HCT116 (cell line): ENCODE measurements around the gene MYBL2. TPM values are rescaled to one million over a fixed set of nuclear protein-coding genes. Genes with fewer than 3 reads are reported as not detected.
A peak's percentile ranks its signal among the peaks of the same experiment; 100 is the strongest.

Source experiments
- ATAC-seq: fragments of 200-7000 bp; cut with Tn5 transposase; 2 replicates; pipeline ENCODE4 v1.9.1; 2020; ENCODE audit warnings: mild to moderate bottlenecking, moderate library complexity
- BruUV-seq: library from RNA; stranded (reverse); fragments of 400-500 nt; replicated peaks from 2 replicates; lab custom pipeline; 2021; lab: Mats Ljungman, UMichigan
- CTCF ChIA-PET: fragments of 300-600 bp; sonication (Branson Sonifier 250); formaldehyde crosslinking; loops from one replicate; lab custom pipeline; 2021; ENCODE audit warnings: antibody characterized with exemption; lab: Charles Lee
- POLR2A ChIA-PET: fragments of 300-600, 350-600 bp; sonication (Branson Sonifier 250); formaldehyde crosslinking; loops from one replicate; lab custom pipeline; 2021; ENCODE audit warnings: antibody characterized with exemption; lab: Charles Lee
- RAD21 ChIA-PET, 2 experiments: fragments of 300-600 bp; sonication (Branson Sonifier 250); formaldehyde crosslinking; loops; one replicate each; lab custom pipeline; 2023; ENCODE audit warnings: low total read pairs in 2 of 2; ENCODE audit not compliant: uncharacterized antibody in 2 of 2, unreplicated experiment in 2 of 2, low non-redundant PET in 1 of 2; lab: Charles Lee
- DNase-seq: peaks from one replicate; pipeline ENCODE4 v3.0.0-alpha.2; 2010; ENCODE audit warnings: low read depth, low spot score
- H2AFZ ChIP-seq: fragments of 200-600 bp; shearing (Covaris generic), sonication (generic); 2 replicates; pipeline ENCODE4 v1.6.1; 2017; ENCODE audit warnings: low read depth, mixed run types, mixed read lengths, antibody characterized with exemption, low read length; ENCODE audit not compliant: poor library complexity, severe bottlenecking
- H3K27ac ChIP-seq: 2 replicates; pipeline ENCODE4 v1.5.1; 2012; ENCODE audit warnings: low read depth, low read length
- H3K27me3 ChIP-seq: fragments of 200-600 bp; sonication (generic); 2 replicates; pipeline ENCODE4 v1.6.1; 2016; ENCODE audit warnings: mixed run types, low read length, mixed read lengths; ENCODE audit not compliant: insufficient read depth
- H3K36me3 ChIP-seq, 2 experiments: fragments of 200-500 bp in 1 of 2; fragments of 200-600 bp in 1 of 2; sonication (Bioruptor generic) in 1 of 2; sonication (generic) in 1 of 2; 2 replicates each; pipeline versions ENCODE4 v1.5.1 to v1.6.1; 2014 to 2016; ENCODE audit warnings: low read length in 2 of 2, inconsistent platforms in 1 of 2, mixed read lengths in 1 of 2, mixed run types in 1 of 2; ENCODE audit not compliant: insufficient read depth in 2 of 2, control insufficient read depth in 1 of 2
- H3K4me1 ChIP-seq, 2 experiments: fragments of 200-600 bp in 1 of 2; sonication (generic) in 1 of 2; 2 replicates each; pipeline versions ENCODE4 v1.5.1 to v1.6.1; 2012 to 2017; ENCODE audit warnings: low read length in 2 of 2, inconsistent platforms in 1 of 2, mild to moderate bottlenecking in 1 of 2, mixed read lengths in 1 of 2, mixed run types in 1 of 2, moderate library complexity in 1 of 2; ENCODE audit not compliant: insufficient read depth in 2 of 2, control insufficient read depth in 1 of 2
- H3K4me2 ChIP-seq: fragments of 200-600 bp; sonication (generic); 2 replicates; pipeline ENCODE4 v1.6.1; 2017; ENCODE audit warnings: mixed run types, low read length, mixed read lengths
- H3K4me3 ChIP-seq, 2 experiments: fragments of 200-600 bp in 1 of 2; sonication (generic) in 1 of 2; replicated peaks in 1 of 2; 2 replicates each; pipeline ENCODE4 v1.5.1; 2011 to 2016; ENCODE audit warnings: low read length in 2 of 2, control low read depth in 1 of 2, low read depth in 1 of 2, mild to moderate bottlenecking in 1 of 2, mixed read lengths in 1 of 2, mixed run types in 1 of 2
- H3K79me2 ChIP-seq: fragments of 200-600 bp; sonication (generic); 2 replicates; pipeline ENCODE4 v1.6.1; 2017; ENCODE audit warnings: mild to moderate bottlenecking, mixed run types, low read length, moderate library complexity, mixed read lengths; ENCODE audit not compliant: insufficient read depth
- H3K9ac ChIP-seq: fragments of 200-600 bp; sonication (generic); 2 replicates; pipeline ENCODE4 v1.6.1; 2016; ENCODE audit warnings: low read length, mixed read lengths
- H3K9me2 ChIP-seq: fragments of 200-600 bp; sonication (generic), shearing (Covaris generic); 2 replicates; pipeline ENCODE4 v1.6.1; 2017; ENCODE audit warnings: mixed run types, mild to moderate bottlenecking, moderate library complexity; ENCODE audit not compliant: insufficient read depth
- H3K9me3 ChIP-seq, 2 experiments: fragments of 200-500 bp in 1 of 2; fragments of 200-600 bp in 1 of 2; sonication (Bioruptor generic) in 1 of 2; sonication (generic) in 1 of 2; 2 replicates each; pipeline ENCODE4 v1.6.1; 2014 to 2017; ENCODE audit warnings: low read length in 2 of 2, mixed read lengths in 2 of 2, inconsistent platforms in 1 of 2, low read depth in 1 of 2, mild to moderate bottlenecking in 1 of 2, mixed run types in 1 of 2, moderate library complexity in 1 of 2; ENCODE audit not compliant: control insufficient read depth in 1 of 2, insufficient read depth in 1 of 2
- H4K20me1 ChIP-seq: fragments of 200-600 bp; sonication (generic), shearing (Covaris generic); 2 replicates; pipeline ENCODE4 v1.6.1; 2017; ENCODE audit warnings: mixed run types, mild to moderate bottlenecking, moderate library complexity; ENCODE audit not compliant: insufficient read depth
- CEBPB ChIP-seq: IDR thresholded peaks from 2 replicates; pipeline ENCODE4 v1.6.1; 2012; ENCODE audit warnings: low read depth
- CTCF ChIP-seq, 3 experiments: fragments of 200-600 bp in 1 of 3; sonication (generic) in 1 of 3; IDR thresholded peaks in 2 of 3; conservative IDR thresholded peaks in 1 of 3; 2 replicates each; pipeline ENCODE4 v1.5.1; 2012 to 2017; ENCODE audit warnings: low read depth in 2 of 3, low read length in 2 of 3, antibody characterized with exemption in 1 of 3, borderline replicate concordance in 1 of 3, control low read depth in 1 of 3, mild to moderate bottlenecking in 1 of 3, mixed read lengths in 1 of 3, mixed run types in 1 of 3, moderate library complexity in 1 of 3; ENCODE audit not compliant: insufficient read depth in 1 of 3
- EZH2phosphoT487 ChIP-seq: fragments of 200-600 bp; IDR thresholded peaks from 2 replicates; pipeline ENCODE4 v1.6.1; 2018; ENCODE audit warnings: antibody characterized with exemption, borderline replicate concordance
- REST ChIP-seq: IDR thresholded peaks from 2 replicates; pipeline ENCODE4 v1.6.1; 2012; ENCODE audit warnings: low read depth
- intact Hi-C: fragments of 100-400 bp; cut with micrococcal nuclease; formaldehyde crosslinking; loops from 2 replicates; pipeline ENCODE4 v1.10.0; 2022
- total RNA-seq: library from RNA; stranded (reverse); gene quantifications from one replicate; pipeline ENCODE4 v1.2.1, GENCODE V29; 2021; ENCODE audit not compliant: unreplicated experiment

The MYBL2 gene
- total RNA-seq, 1 experiment from 2014 or later, result 92.1 TPM

GRCh38 chr20:43658069-43658722 lies 8.7 kb upstream of the MYBL2 start:
- Histone ChIP-seq H3K36me3 (no peaks in the 10 kb centered on the region), H3K4me2 (peak overlapping the region; percentile 90), H3K4me3 (peak overlapping the region; percentile 76 to 93), H3K9ac (peak overlapping the region; percentile 88), H4K20me1 (no peaks in the 10 kb centered on the region), H3K9me2 (no peaks in the 10 kb centered on the region), H3K27me3 (no peaks in the 10 kb centered on the region), H3K27ac (peak overlapping the region; percentile 82), H2AFZ (no peak overlapping the region), H3K79me2 (no peaks in the 10 kb centered on the region), H3K9me3 (no peaks in the 10 kb centered on the region), H3K4me1 (peaks cover 8 to 11% of the 10 kb centered on the region in 2 experiments)
- peak; percentile 41 for ATAC-seq
- RAD21 ChIA-PET, result no interaction called here
- TF ChIP-seq EZH2phosphoT487 (no peak), REST (no peak), CTCF (IDR thresholded peaks at IDR 0.05 in 2 of 3, conservative IDR thresholded peaks at IDR 0.05 in 1 of 3; ENCODE audit: borderline replicate concordance in 1 of 3, insufficient read depth in 1 of 3, low read depth in 2 of 3, low read length in 2 of 3) (peak in 2 of 3 experiments; percentile 27 to 35; a peak in 3 of 6 replicates), CEBPB (no peak)
- POLR2A ChIA-PET, result interaction anchor here (0.6 kb wide), 1 partner anchor 206 kb away, joined by 3 read pairs; no protein-coding TSS in a partner anchor
- CTCF ChIA-PET, result no interaction called here
- no TSS peak for BruUV-seq
- DNase-seq, result no peak
- intact Hi-C loops, result no loop called here
